Loucy (cell line): ENCODE data around the gene TM7SF3.

Source experiments
- H2AFZ ChIP-seq: fragments of 200-600 bp; sonication (generic); 2 replicates; pipeline ENCODE4 v1.6.0; 2016; ENCODE audit warnings: antibody characterized with exemption, mild to moderate bottlenecking, low read length, moderate library complexity
- H3F3A ChIP-seq: fragments of 200-600 bp; 2 replicates; pipeline ENCODE4 v1.6.0; 2016; ENCODE audit warnings: antibody characterized with exemption, low read depth, mild to moderate bottlenecking
- H3K27me3 ChIP-seq: fragments of 200-600 bp; sonication (generic); 2 replicates; pipeline ENCODE4 v1.6.1; 2014; ENCODE audit warnings: low read length, mild to moderate bottlenecking; ENCODE audit not compliant: insufficient read depth, poor library complexity, severe bottlenecking
- H3K36me3 ChIP-seq: fragments of 200-600 bp; sonication (generic); 2 replicates; pipeline ENCODE4 v1.6.1; 2016; ENCODE audit warnings: low read length; ENCODE audit not compliant: insufficient read depth
- H3K4me1 ChIP-seq: fragments of 200-600 bp; sonication (generic); 2 replicates; pipeline ENCODE4 v1.5.1; 2014; ENCODE audit warnings: low read length, mild to moderate bottlenecking; ENCODE audit not compliant: insufficient read depth, poor library complexity, severe bottlenecking
- H3K4me2 ChIP-seq: fragments of 200-600 bp; sonication (generic); 2 replicates; pipeline ENCODE4 v1.6.0; 2014; ENCODE audit warnings: antibody characterized with exemption, low read length, low read depth, mild to moderate bottlenecking; ENCODE audit not compliant: poor library complexity, severe bottlenecking
- H3K4me3 ChIP-seq: fragments of 200-600 bp; sonication (generic); 2 replicates; pipeline ENCODE4 v1.5.1; 2014; ENCODE audit warnings: low read length, mild to moderate bottlenecking, mixed read lengths; ENCODE audit not compliant: poor library complexity, severe bottlenecking
- H3K79me2 ChIP-seq: fragments of 200-600 bp; sonication (generic); 2 replicates; pipeline ENCODE4 v1.6.1; 2014; ENCODE audit warnings: low read length; ENCODE audit not compliant: insufficient read depth
- H3K9ac ChIP-seq: fragments of 200-600 bp; sonication (generic); 2 replicates; pipeline ENCODE4 v1.6.0; 2014; ENCODE audit warnings: mild to moderate bottlenecking, low read depth, low read length, moderate library complexity; ENCODE audit not compliant: poor library complexity, severe bottlenecking
- H3K9me2 ChIP-seq: fragments of 200-600 bp; sonication (generic); replicated peaks from 2 replicates; pipeline ENCODE4 v1.6.1; 2016; ENCODE audit warnings: low read depth, low read length, mixed read lengths
- H3K9me3 ChIP-seq: fragments of 200-600 bp; sonication (generic); 2 replicates; pipeline ENCODE4 v1.6.1; 2014; ENCODE audit warnings: mild to moderate bottlenecking, antibody characterized with exemption, low read length, low read depth; ENCODE audit not compliant: insufficient read depth
- H4K20me1 ChIP-seq: fragments of 200-600 bp; sonication (generic); 2 replicates; pipeline ENCODE4 v1.6.0; 2014; ENCODE audit warnings: antibody characterized with exemption, low read length, mild to moderate bottlenecking; ENCODE audit not compliant: insufficient read depth, poor library complexity, severe bottlenecking
- EZH2phosphoT487 ChIP-seq: fragments of 200-600 bp; IDR thresholded peaks from 2 replicates; pipeline ENCODE4 v1.6.1; 2018; ENCODE audit warnings: antibody characterized with exemption, mild to moderate bottlenecking, moderate library complexity, borderline replicate concordance
- TF ChIP-seq, protein P1 (sequence below): fragments of 200-600 bp; sonication (generic); conservative IDR thresholded peaks from 2 replicates; pipeline ENCODE4 v1.5.1; 2014; ENCODE audit warnings: mild to moderate bottlenecking, antibody characterized with exemption, low read length

Gene TM7SF3

GRCh38 chr12:27012239-27012981 lies 1.8 kb downstream of the TM7SF3 start:
- H2AFZ ChIP-seq, result no peak overlapping the region
- no peaks in the 10 kb centered on the region for H3K36me3 ChIP-seq
- H3F3A ChIP-seq, result peaks cover 15% of the 10 kb centered on the region
- H3K9me2 ChIP-seq, result no peaks in the 10 kb centered on the region
- no peaks in the 10 kb centered on the region for H3K27me3 ChIP-seq
- H4K20me1 ChIP-seq, result peaks cover 45% of the 10 kb centered on the region
- no peaks in the 10 kb centered on the region for H3K9me3 ChIP-seq
- TF ChIP-seq EZH2phosphoT487, result no peak
- TF ChIP-seq, protein P1, sequence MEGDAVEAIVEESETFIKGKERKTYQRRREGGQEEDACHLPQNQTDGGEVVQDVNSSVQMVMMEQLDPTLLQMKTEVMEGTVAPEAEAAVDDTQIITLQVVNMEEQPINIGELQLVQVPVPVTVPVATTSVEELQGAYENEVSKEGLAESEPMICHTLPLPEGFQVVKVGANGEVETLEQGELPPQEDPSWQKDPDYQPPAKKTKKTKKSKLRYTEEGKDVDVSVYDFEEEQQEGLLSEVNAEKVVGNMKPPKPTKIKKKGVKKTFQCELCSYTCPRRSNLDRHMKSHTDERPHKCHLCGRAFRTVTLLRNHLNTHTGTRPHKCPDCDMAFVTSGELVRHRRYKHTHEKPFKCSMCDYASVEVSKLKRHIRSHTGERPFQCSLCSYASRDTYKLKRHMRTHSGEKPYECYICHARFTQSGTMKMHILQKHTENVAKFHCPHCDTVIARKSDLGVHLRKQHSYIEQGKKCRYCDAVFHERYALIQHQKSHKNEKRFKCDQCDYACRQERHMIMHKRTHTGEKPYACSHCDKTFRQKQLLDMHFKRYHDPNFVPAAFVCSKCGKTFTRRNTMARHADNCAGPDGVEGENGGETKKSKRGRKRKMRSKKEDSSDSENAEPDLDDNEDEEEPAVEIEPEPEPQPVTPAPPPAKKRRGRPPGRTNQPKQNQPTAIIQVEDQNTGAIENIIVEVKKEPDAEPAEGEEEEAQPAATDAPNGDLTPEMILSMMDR, result no peak
- peaks cover 67% of the 10 kb centered on the region for H3K79me2 ChIP-seq
- H3K4me1 ChIP-seq, result peaks cover 83% of the 10 kb centered on the region
- peak overlapping the region; percentile 99 for H3K4me2 ChIP-seq
- peak overlapping the region; percentile 90 for H3K9ac ChIP-seq
- peak overlapping the region; percentile 92 for H3K4me3 ChIP-seq

- TF ChIP-seq, protein P1, result peak; percentile 54
- TF ChIP-seq EZH2phosphoT487, result no peak
Observed at GRCh38 chr12:27009881-27010301, 4.3 kb downstream of the TM7SF3 start.

GRCh38 chr12:27008081-27008480 lies 6.1 kb downstream of the TM7SF3 start:
- peaks cover 45% of the 10 kb centered on the region for H4K20me1 ChIP-seq

More at GRCh38 chr12:27009881-27010301, 4.3 kb downstream of the TM7SF3 start:
- Histone ChIP-seq H3K36me3 (no peaks in the 10 kb centered on the region), H3K9me3 (no peaks in the 10 kb centered on the region), H4K20me1 (peaks cover 46% of the 10 kb centered on the region), H3K79me2 (peaks cover 92% of the 10 kb centered on the region), H3K4me3 (peak overlapping the region; percentile 92), H3K27me3 (no peaks in the 10 kb centered on the region), H2AFZ (no peak overlapping the region), H3K9me2 (no peaks in the 10 kb centered on the region), H3K4me2 (peak overlapping the region; percentile 99), H3K4me1 (peaks cover 76% of the 10 kb centered on the region), H3F3A (peaks cover 5% of the 10 kb centered on the region), H3K9ac (peak overlapping the region; percentile 90)

More at GRCh38 chr12:27008081-27008480, 6.1 kb downstream of the TM7SF3 start:
- Histone ChIP-seq H3F3A (no peaks in the 10 kb centered on the region), H3K27me3 (no peaks in the 10 kb centered on the region), H3K36me3 (no peaks in the 10 kb centered on the region), H3K4me2 (peak overlapping the region; percentile 99), H3K9me3 (no peaks in the 10 kb centered on the region), H2AFZ (no peak overlapping the region), H3K4me1 (peaks cover 85% of the 10 kb centered on the region), H3K9me2 (no peaks in the 10 kb centered on the region), H3K79me2 (peaks cover 100% of the 10 kb centered on the region), H3K9ac (no peak overlapping the region), H3K4me3 (peak overlapping the region; percentile 92)
- no peak for TF ChIP-seq EZH2phosphoT487
- TF ChIP-seq, protein P1, result no peak
